A204.1 (cell line): ENCODE measurements around the gene HOXB9.

Experiments
- FAIRE-seq: peaks from 2 replicates; lab custom pipeline; 2012; peaks lifted over from hg19 to GRCh38; lab: Jason Lieb, UNC

The HOXB9 gene

DNA sequence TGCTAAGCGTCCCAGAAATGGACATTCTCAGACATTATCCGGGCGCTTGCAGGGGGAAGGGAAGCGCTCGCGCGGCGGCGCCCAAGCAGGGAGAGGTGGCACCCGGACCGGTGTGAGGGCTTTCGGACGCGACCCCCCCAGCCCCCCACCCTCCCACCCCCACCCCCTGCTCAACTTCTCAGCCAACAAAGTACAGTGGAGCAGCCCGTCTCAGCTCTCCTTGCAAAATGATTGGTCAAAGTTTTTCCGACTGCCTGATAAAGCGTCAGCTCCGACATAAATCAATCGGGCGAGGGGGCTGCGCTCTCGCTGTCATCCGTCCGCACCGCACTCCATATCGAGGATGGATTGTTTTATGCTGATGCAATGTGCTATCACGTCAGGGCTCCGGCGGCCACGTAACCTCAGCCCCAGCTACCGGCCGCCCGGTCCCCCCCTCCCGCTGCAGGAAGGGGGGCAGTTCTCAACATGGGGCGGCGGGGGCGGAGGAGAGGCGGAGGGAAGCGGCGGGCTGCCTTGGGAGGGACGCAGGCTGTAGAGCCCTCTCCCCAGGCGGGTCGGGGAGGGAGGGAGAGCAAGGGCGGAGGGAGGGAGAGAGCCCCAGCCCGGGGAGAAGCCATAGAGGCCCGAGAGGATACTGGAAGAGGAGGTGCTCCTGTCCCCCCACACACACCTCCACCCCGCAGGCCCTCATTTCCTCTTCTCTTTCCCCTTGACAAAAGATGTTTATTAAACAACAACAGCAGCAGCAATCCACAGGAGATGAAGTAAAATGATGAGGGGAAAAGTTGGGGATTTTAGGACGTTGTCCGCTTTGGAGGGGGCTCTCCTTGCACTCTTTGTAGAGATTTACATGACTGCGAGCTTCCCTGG is at the start of gene HOXB9:
HOXB9 (minus strand) TSS at position 114 of the 873 bp plus-strand sequence; CDS start at position 25, 89 bp downstream.
- no peak for FAIRE-seq

DNA sequence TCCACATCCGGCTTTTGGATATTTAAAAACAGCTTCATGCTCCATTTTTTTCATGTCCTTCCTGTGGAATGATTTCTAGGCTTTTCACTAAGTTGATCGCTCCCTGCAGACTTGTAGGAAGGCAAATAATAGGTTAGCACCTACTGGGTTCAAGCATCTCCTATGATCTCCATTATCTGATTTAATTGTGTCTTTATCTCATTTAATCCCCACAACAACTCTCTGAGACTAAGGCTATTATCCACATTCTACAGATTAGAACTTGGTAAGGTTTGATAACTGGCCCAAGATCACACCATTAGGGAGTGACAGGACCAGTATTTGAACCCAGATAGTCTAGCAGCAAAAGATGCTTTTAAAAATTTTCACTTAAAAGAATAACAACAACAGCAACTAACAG is 46.2 kb upstream of the HOXB9 start:
- FAIRE-seq = no peak

DNA sequence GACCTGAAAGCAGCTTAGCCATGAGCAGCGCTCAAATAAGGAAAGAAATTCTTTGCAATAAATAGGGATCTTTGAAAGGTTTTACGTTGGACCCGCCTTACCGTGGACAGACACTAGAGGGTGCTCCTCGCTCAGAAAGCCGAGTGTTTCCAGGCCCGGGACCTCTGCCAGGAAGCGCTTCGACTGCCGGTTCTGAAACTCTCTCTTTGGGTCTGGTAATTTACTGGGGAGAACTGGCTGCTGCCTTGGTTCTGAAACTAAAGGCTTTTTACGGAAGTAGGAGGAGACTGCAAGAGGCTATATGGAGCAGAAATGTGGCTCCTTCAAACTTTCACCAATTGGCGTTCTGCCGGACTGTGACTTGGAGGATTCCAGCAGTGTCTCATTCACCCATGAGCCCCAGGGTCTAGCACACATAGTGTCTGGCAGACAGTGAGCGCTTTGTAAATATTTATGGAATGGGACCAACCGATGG is 45.6 kb upstream of the HOXB9 start:
- peak; percentile 94 for FAIRE-seq

DNA sequence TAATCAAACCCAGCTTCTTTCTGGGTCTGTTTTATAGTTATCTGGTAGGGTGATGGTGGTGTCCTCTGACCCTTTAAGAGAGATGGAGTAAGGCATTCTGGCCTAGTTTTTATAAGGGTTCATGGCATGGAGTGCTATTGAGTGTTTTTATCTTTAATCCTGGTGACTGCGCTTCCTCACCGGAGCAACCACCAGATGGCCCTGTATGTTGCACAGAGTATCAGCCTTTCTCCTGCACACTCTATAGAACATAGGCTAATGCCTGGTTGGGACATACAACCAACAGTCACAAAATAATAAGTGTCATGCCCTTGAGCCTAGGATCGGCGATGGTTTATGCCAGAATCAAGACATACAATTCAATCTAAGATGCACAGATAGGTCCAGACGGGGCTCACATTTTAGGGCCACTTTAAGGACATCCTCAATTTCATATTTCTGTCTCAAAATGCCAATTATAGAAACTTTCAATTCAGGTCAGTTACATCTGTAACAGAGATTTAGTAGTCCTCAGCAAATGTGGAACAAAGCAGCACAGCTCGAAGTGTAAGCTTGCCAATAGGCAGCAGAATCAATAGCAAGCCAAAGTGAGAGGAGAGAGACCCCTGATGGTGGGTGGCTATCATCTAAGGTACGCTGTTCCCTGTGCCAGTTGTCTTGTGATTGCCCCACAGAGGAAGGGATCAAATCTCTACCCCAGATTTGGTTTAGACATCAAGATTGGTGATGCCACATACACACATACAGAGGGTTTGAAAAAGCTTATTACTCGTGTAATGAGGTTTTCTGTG is 37.2 kb upstream of the HOXB9 start:
- FAIRE-seq = no peak

DNA sequence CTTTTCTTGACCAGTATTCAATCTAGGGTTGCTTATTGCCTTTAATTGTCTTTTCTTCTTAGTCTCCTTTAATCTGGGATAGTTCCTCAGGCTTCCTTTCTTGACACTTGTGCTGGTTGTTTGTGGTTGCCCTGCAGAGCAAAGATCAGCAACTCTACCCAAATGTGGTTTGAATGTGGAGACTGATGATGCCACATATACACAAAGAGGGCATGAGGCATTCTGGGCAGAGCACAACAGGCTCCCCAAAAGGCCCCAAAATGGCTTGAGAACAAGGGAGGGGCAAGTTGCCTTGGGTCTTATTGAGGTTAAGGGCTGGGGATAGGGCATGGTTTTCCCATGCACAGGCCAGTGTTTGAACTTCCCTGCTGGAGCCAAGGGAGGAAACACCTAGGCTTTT is 29.8 kb upstream of the HOXB9 start:
- FAIRE-seq = no peak

DNA sequence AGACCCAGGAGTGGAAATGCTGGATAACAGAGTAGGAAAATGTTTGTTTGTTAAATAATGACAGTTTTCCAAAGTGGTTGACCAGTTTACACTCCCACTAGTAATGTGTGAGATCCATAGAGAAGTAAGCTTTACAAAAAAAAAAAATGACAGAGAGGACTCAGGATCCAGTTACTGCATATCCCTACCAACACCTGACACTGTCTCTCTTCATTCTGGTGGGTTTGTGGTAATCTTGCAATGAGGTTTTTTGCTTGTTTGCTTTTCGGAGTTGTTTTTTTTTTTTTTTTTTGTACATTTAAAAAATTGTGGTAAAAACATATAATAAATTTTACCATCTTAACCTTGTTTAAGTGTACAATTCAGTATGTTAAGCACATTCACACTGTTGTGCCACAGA is 23.6 kb upstream of the HOXB9 start:
- FAIRE-seq = no peak

DNA sequence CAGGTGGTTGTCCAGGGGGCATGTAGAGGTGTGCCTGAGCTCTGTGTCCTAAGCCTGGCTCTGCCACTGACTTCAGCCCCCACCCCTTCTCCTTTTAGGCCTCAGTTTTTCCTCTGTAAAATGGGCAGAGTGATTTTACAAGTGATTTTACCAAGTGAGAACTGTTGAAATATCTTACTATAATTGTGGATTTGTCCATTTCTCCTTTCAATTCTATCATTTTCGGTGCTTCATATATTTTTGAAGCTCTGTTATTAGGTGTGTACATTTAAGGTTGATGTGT is 21.7 kb upstream of the HOXB9 start:
- FAIRE-seq = no peak

DNA sequence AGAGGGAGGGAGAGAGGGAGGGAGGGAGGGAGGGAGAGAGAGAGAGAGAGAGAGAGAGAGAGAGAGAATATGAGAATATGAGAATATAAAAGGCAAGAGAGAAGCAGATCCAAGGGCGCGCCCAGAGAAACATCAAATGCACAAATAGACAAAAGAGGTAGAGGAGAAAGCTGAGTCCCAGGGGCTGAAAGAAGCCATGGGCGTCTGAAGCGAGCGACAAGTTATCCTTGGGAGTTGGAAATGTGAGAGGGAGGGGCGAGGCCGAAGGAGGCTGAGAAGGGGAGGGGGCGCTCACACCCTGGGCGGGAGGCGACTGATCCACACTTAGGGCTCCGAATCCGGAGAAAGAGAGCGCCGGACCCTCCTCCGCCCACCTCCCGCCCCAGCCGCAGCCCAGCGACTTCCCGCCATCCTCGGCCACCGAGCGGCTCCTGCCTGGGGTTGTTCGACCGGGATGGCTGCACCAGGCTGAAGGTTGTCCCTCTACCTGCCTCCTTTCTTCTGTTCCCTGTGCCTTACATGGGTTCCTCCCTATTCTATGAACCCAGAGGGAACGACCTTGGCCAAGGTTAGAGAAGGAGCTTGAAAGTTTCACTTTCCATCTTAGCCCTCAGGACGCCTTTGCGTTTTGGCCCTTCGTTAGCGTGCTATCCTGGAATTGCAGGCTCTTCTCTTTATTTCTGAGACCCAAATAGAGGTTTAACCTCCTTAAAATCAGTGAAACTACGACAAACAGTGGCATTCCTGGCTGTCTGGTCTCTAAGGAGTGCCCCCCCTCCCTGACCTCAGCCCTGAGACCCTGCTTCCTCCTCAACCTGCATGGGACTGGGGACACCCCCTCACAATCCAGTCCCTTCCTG is 21.2 kb upstream of the HOXB9 start:
- FAIRE-seq = no peak

DNA sequence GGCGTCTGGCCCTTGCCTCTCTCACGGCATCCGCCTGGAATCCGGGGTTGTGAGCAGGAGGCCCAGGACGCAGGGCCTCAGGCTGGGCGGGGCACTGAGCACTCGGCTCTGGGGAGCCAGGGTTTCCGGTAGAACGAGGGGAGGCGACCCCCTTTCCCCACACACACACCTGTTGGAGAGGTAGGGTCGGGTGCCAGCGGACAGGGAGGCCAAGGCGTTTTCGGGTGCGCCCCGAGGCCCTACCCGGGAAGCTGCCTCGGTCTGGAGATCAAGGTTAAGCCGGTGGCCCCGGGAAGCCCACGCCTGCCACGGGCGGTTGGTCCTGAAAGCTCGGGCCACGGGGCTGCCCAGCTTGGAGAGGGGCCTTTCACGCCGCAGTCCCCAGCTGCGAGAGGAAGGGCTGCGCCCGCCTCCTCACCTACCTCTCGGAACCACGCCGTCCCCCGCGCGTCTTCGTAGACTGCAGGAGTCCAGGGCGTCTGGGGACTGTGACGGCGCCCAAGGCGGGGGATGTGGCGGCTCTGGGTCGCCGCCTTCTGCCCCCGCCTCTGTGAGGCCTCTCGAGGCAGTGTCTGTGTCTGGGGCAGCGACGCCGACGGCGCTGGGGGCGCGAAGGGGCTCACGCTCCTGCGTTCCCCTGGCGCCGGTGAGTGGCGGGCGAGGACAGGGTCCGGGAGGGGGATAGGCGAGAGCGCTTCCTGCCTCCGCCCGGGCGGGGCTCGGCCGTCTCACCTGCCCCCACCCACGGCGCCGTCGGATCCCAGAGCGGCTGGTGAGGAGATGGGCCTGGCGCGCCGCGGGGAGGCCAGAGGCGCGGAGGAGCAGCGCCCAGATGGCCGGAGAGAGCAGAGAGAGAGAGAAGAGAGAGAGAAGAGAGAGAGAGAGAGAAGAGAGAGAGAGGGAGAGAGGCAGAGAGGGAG is 20.3 kb upstream of the HOXB9 start:
- FAIRE-seq = no peak

DNA sequence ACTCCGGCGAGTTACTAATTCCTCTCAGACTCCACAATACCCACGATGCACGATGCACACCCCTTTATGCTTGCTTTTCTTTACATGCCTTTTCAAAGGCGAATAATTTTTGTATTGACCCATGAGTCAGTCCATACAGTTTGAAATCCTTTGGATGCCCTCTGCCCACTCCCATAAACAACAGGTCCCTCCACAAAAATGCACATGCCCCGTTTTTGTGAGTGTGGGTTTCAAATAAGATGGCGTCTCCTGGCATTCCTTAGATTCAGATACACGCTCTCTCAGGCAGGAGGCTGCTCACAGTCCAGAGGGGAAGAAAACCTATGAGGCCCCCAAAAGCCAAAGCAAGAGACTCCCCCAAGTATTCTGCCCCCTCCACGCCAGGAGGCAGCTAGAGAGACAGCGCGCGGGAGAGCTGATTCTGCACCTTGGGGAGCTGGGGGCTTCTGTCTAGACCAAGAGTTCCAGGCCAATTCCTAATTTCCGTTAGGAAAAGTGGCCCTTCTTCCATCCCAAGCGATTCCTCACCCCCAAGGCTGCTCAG is 19.6 kb upstream of the HOXB9 start:
- no peak for FAIRE-seq

DNA sequence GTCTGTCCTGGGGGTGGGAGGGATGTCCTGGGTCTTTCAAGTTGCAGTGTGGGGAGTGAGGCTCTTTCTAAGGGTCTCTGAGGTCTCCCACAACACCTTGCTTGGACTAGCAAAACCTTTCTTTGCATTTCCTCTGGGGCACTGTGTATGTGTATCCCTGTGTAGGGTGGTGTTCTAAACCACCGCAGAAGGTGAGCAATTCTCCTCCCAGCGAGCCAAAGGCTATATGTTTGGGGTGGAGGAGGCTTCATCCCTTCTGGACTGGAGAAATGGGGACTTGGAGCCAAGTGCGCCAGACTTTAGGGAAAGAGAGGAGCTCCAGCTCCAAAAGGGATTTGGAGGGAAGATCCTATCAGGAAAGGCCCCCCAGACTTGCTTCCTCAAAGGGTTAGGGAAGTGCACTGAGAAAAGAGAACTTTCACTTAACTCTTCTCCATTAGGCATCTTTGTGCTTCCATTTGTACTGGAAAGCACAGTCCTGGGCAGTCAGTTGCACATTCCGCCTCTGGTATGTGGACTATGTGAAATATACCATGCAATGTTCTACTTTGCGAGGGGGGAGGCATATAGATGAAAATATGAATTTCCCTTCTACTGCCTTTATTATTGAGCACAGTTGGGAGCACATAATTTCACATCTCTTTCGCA is 18.9 kb upstream of the HOXB9 start:
- FAIRE-seq = no peak

DNA sequence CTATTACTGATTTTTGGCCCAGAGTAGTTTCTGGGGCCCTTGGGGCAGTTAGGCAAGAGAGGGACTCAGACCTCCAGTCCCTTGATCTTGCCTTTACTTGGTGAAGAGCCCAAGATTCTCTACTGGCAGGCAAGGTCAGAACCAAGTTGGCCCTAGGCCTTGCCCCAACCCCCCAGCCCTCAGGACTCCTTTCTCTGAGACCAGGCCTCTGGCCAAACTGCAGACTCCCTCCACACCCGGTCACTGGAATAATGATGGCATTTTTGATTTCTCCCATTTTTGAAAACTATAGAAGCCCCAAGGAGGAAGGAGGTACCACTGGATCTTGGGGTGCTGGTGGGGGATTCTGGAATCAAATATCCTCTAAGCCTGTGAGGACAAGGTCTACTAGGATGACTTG is 18.0 kb upstream of the HOXB9 start:
- no peak for FAIRE-seq

DNA sequence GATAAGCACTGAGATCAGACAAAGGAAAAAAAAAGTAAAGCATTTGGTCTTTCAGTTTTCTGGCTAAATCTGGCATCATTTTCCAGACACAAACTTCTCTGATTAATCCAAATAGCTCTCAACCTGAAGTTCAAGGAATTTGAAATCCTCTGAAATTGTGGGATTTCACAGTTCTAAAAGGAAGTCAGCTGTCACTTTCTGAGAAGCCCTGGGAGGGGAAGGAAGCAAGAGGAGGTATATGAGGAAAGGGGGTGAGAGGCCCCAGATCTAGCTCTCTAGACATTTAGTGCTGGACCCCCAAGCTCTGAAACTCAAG is 17.5 kb upstream of the HOXB9 start:
- FAIRE-seq = no peak

DNA sequence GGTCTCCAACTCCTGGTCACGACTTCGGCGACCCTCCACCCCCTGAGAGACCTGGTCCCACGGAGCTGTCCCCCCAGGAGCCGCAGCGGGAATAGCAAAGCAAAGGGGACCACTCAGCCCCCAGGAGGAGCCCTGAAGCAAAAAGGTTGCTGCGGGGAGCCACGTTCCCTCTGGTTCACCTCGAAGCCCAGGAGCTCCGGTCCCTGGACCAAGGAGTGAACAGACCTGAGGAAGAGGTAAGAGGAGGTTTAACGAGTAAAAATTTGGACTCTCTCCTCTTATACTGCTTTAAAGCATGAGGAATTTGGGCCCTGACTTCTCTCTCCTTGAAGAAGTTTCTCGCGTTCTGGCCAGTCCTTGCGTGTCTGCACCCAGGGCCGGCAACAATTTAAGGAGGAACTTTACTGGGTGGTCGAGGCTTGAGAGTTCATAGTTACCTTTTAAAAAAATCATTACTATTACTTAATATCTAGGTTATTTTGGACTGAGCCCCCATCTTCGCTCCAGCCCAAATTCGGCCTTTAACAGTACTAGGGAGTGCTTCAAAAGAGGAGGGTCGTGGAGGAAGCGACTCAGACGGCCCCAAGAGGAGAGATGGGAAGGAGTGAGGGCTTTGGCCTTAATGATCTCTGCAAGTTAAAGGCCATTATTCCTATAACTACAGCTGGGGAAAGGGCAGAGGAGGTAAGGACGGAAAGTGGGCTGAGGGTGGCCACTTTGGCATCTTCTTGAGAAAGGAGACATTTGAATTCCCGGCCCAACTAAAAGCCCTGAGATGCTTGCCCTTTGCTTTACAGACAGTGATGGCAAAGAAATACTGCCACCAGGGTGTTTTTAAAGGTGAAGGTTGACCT is 16.9 kb upstream of the HOXB9 start:
- FAIRE-seq = no peak

DNA sequence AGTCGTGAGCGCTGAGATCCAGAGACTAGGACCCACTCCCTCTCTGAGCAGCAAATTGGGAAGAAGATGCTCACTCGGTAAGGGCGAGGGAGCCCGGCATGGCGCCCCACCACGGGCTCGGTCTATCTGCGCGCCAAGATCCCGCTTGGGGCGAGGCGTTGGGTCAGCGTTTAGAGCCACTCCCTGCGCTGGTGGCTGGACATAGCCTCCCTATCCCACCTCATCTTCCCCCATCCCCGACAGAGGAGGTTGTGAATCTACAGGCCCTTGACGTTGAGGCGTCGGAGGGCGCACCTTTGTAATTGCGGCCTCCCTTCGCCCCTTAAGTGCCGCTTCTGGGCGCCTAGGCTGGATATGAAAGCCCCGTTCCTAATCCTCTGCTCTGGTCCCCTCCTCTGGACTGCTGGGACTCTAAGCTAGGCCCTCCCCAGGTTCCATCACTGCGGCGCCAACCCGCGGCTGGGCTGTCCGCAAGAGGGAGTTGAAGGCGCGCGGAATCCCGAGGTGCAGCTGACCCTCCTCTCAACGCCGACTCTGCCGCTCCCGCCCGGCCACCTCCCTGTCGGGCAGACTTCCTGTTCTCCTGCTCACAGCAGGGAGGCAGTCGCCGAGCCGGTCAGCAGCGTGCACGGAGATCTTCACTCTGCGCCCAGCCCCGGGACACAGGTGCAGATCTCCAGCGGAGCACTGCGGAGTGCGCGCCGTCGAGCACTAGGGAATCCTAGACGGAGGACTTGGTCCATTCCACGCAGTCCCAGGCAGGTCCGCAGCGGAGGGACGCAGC is 16.1 kb upstream of the HOXB9 start:
- FAIRE-seq = no peak

DNA sequence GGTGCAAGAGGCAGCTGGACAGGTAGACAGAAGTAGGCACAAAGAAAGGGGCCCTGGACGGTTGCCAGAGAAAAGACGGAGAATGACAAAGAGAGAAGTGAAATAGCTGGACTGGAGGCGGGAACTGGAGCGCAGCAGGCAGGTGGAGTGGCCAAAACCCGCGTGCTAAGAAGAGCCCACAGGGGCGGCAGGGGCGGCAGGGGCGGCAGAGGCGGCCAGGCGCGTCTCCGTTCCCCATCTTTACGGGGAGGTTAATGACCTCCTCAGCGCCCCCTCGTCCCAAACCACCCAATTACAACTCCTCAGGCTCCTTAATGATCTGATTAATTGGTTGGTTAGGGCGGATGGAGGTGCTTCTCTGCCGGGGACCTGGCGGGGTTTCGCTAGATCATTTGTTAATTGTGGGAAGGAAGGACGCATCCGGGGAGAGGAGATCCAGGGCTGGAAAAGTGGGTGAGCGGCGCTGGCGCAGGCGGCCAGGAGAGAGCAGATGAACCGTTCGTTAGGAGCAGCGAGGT is 15.4 kb upstream of the HOXB9 start:
- FAIRE-seq = no peak

DNA sequence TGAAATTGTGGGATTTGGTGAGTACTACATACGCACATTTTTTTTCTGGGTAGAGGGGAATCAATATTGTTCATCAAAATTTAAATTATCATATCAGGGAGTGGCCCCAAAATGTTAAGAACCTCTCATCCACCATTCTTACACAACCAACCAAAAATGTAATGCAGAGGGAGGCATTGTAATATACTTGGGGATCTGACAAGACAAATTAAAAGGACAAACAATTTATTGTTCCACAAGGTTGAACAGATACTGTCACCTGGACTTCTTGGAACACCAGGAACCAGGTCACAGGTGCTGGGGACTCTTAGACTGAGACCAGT is 14.7 kb upstream of the HOXB9 start:
- no peak for FAIRE-seq

DNA sequence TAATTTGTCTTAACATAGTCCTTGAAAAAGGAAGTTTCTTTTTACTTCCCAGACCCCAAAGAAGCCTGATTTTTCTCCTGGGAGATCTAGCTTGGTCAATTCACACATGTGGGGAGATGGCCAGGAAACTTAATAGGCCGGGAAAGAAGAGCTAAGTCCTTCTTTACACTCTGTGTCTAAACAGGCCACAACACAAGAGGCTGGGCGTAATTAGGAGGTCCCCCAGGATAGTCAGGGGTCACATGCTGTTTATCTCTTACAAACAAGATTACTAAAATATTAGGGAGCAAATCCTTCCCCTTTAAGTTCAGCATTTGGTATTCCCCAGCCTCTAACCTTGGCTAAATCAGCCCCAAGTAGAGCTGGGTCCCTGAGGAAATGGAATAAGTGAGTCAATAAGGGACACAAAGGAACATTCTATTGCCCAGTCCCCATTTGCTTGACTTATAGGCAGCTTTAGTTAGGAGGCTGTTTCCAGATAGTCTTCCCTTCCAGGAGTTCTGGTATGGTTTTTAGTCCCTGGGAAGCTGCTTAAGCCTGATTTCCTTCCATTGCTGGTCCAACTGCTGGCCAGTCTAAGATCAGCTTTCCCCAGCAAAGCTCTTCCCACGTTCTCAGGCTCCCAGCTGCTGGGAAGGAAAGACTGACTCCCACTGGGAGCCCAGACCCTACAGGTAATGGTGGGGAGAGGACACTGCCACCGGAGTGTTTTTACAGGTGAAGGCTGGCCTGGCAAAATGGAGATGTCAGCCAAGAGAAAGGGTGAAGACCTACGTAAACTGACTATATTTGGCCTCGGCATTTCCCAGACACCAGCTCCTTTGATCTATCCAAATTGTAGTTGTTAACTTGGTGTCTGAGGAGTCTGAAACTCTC is 14.1 kb upstream of the HOXB9 start:
- no peak for FAIRE-seq
